Inferior parietal cortex (tissue), 1 donor: ENCODE results near the gene PLAGL1.
A peak's percentile ranks its signal among the peaks of the same experiment; 100 is the strongest.

Experiments
- DNase-seq: peaks from one replicate; pipeline ENCODE4 v3.0.0-alpha.2; 2016; ENCODE audit errors: extremely low spot score

Gene PLAGL1

GRCh38 chr6:144008846-144009245 lies 787 bp upstream of the PLAGL1 start:
- no peak for DNase-seq

GRCh38 chr6:144007478-144008119 lies 460 bp downstream of the PLAGL1 start:
- peak; percentile 4 for DNase-seq

GRCh38 chr6:144006736-144007477 lies 1.2 kb downstream of the PLAGL1 start:
- no peak for DNase-seq

- no peak for DNase-seq
Observed at GRCh38 chr6:143999406-143999805, 8.7 kb downstream of the PLAGL1 start.

- no peak for DNase-seq
Observed at GRCh38 chr6:143998686-143999085, 9.4 kb downstream of the PLAGL1 start.

- DNase-seq = no peak
Observed at GRCh38 chr6:143993965-143994646, 14.0 kb downstream of the PLAGL1 start.

- no peak for DNase-seq
Observed at GRCh38 chr6:143992285-143992684, 15.8 kb downstream of the PLAGL1 start.

- no peak for DNase-seq
Observed at GRCh38 chr6:143986463-143987065, 21.5 kb downstream of the PLAGL1 start.

- no peak for DNase-seq
Observed at GRCh38 chr6:143984666-143985065, 23.4 kb downstream of the PLAGL1 start.

GRCh38 chr6:143982968-143983367 lies 25.1 kb downstream of the PLAGL1 start:
- DNase-seq = no peak

- no peak for DNase-seq
Observed at GRCh38 chr6:143980921-143981320, 27.1 kb downstream of the PLAGL1 start.

GRCh38 chr6:143976806-143977349 lies 31.2 kb downstream of the PLAGL1 start:
- DNase-seq = no peak

- no peak for DNase-seq
Observed at GRCh38 chr6:143974089-143974488, 34.0 kb downstream of the PLAGL1 start.

GRCh38 chr6:143973097-143973966 lies 34.7 kb downstream of the PLAGL1 start:
- no peak for DNase-seq

- DNase-seq = no peak
Observed at GRCh38 chr6:143971482-143972205, 36.4 kb downstream of the PLAGL1 start.

GRCh38 chr6:143970456-143971218 lies 37.4 kb downstream of the PLAGL1 start:
- no peak for DNase-seq

- no peak for DNase-seq
Observed at GRCh38 chr6:143969077-143969476, 39.0 kb downstream of the PLAGL1 start.

GRCh38 chr6:143967706-143968376 lies 40.2 kb downstream of the PLAGL1 start:
- DNase-seq = no peak

- DNase-seq = no peak
Observed at GRCh38 chr6:143966312-143966711, 41.7 kb downstream of the PLAGL1 start.
